Sigmoid colon (tissue), 7 donors: ENCODE results near the gene RAB3IL1. TPM values are rescaled to one million over a fixed set of nuclear protein-coding genes. Genes with fewer than 3 reads are reported as not detected.

Experiments used
- DNase-seq: peaks from one replicate; pipeline ENCODE4 v3.0.0-alpha.2; 2019
- H3K27ac ChIP-seq, 4 donors: fragments of 200-600 bp; sonication (generic); one replicate each; pipeline ENCODE4 v1.5.1; 2016 to 2019; ENCODE audit warnings: mild to moderate bottlenecking in 1 of 4
- H3K27me3 ChIP-seq, 3 donors: fragments of 200-600 bp; sonication (generic); one replicate each; pipeline ENCODE4 v1.5.1; 2019; ENCODE audit warnings: mild to moderate bottlenecking in 1 of 3
- H3K36me3 ChIP-seq, 4 donors: fragments of 200-600 bp; sonication (generic); one replicate each; pipeline ENCODE4 v1.5.1; 2016 to 2019
- H3K4me1 ChIP-seq, 4 donors: fragments of 200-600 bp; sonication (generic); one replicate each; pipeline ENCODE4 v1.5.1; 2017 to 2019
- H3K4me3 ChIP-seq, 4 donors: fragments of 200-600 bp; sonication (generic); one replicate each; pipeline ENCODE4 v1.5.1; 2017 to 2019; ENCODE audit warnings: mild to moderate bottlenecking in 2 of 4, moderate library complexity in 1 of 4
- H3K9me3 ChIP-seq, 4 donors: fragments of 200-600 bp in 3 of 4; sonication (generic) in 3 of 4; one replicate each; pipeline versions ENCODE4 v1.5.1 to v1.6.1; 2013 to 2019
- EP300 ChIP-seq, 4 donors: sonication (generic); formaldehyde crosslinking; IDR thresholded peaks; one replicate each; pipeline ENCODE4 v1.6.1; 2017; ENCODE audit warnings: antibody characterized with exemption in 4 of 4
- POLR2A ChIP-seq, 2 donors: fragments of 450-650 bp; IDR thresholded peaks; one replicate each; pipeline ENCODE4 v1.6.1; 2016; ENCODE audit warnings: antibody characterized with exemption in 2 of 2, mild to moderate bottlenecking in 2 of 2, moderate library complexity in 2 of 2
- POLR2AphosphoS5 ChIP-seq, 4 donors: sonication (generic); formaldehyde crosslinking; IDR thresholded peaks; one replicate each; pipeline ENCODE4 v1.6.1; 2017; ENCODE audit warnings: antibody characterized with exemption in 4 of 4
- WGBS, 2 donors: extraction: QIAGEN DNeasy Blood & Tissue Kit; methylation state at CpG; one replicate each; pipeline ENCODE4 v1.1.7; 2013; 5-methylcytosine and 5-hydroxymethylcytosine counted together
- intact Hi-C: fragments of 100-400 bp; cut with DNase I; formaldehyde crosslinking; loops from one replicate; pipeline ENCODE4 v1.15.1; 2023
- polyA plus RNA-seq, 3 donors: library from polyadenylated mRNA; stranded (reverse); fragments of 200-250 nt; gene quantifications; one replicate each; pipeline ENCODE4 v1.2.3, GENCODE V29; 2013
- total RNA-seq, 4 donors: library from RNA; depleted of rRNA; stranded (reverse); fragments of >200 nt; gene quantifications; one replicate each; pipeline ENCODE4 v1.1.0, GENCODE V29; 2016
- TF ChIP-seq, protein P1 (sequence below), 4 experiments: fragments of 450-650 bp in 3 of 4; fragments of 200-600 bp in 1 of 4; IDR thresholded peaks; one replicate each; pipeline ENCODE4 v1.5.1; 2016 to 2019; ENCODE audit warnings: antibody characterized with exemption in 4 of 4, mild to moderate bottlenecking in 3 of 4, moderate library complexity in 2 of 4
- donor health status: healthy with polysubstance abuse.
- donor health status: Bipolar disorder and iron deficiency.
- donor health status: healthy.

The RAB3IL1 gene
- total and polyA plus RNA-seq, 7 donors, result 5.1 to 23.7 (median 18.0) TPM

DNA sequence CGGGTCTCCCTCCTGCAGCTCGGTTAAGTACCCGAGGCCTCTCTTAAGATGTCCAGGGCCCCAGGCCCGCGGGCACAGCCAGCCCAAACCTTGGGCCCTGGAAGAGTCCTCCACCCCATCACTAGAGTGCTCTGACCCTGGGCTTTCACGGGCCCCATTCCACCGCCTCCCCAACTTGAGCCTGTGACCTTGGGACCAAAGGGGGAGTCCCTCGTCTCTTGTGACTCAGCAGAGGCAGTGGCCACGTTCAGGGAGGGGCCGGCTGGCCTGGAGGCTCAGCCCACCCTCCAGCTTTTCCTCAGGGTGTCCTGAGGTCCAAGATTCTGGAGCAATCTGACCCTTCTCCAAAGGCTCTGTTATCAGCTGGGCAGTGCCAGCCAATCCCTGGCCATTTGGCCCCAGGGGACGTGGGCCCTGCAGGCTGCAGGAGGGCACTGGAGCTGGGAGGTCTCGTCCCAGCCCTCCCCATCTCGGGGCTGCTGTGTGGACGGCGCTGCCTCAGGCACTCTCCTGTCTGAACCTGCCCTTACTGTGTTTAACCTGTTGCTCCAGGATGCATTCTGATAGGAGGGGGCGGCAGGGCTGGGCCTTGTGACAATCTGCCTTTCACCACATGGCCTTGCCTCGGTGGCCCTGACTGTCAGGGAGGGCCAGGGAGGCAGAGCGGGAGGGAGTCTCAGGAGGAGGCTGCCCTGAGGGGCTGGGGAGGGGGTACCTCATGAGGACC is 51.0 kb downstream of the RAB3IL1 start:
- peaks cover 0 to 6% (median 3%) of the 10 kb centered on the region in 4 donors for H3K4me1 ChIP-seq
- no peak for DNase-seq
- intact Hi-C loops, result no loop called here
- TF ChIP-seq POLR2A (IDR thresholded peaks at IDR 0.05) (no peak), POLR2AphosphoS5 (IDR thresholded peaks at IDR 0.05) (no peak)
- TF ChIP-seq, protein P1, sequence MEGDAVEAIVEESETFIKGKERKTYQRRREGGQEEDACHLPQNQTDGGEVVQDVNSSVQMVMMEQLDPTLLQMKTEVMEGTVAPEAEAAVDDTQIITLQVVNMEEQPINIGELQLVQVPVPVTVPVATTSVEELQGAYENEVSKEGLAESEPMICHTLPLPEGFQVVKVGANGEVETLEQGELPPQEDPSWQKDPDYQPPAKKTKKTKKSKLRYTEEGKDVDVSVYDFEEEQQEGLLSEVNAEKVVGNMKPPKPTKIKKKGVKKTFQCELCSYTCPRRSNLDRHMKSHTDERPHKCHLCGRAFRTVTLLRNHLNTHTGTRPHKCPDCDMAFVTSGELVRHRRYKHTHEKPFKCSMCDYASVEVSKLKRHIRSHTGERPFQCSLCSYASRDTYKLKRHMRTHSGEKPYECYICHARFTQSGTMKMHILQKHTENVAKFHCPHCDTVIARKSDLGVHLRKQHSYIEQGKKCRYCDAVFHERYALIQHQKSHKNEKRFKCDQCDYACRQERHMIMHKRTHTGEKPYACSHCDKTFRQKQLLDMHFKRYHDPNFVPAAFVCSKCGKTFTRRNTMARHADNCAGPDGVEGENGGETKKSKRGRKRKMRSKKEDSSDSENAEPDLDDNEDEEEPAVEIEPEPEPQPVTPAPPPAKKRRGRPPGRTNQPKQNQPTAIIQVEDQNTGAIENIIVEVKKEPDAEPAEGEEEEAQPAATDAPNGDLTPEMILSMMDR (IDR thresholded peaks at IDR 0.05), result no peak
- H3K4me3 ChIP-seq, result no peak overlapping the region
- H3K36me3 ChIP-seq, result peaks cover 0 to 48% (median 0%) of the 10 kb centered on the region in 4 donors
- 78 to 81% methylated on average over 18 of the region's 18 CpGs for WGBS, 2 donors
- H3K27ac ChIP-seq, result no peak overlapping the region
- H3K9me3 ChIP-seq, result no peaks in the 10 kb centered on the region
- no peaks in the 10 kb centered on the region for H3K27me3 ChIP-seq

DNA sequence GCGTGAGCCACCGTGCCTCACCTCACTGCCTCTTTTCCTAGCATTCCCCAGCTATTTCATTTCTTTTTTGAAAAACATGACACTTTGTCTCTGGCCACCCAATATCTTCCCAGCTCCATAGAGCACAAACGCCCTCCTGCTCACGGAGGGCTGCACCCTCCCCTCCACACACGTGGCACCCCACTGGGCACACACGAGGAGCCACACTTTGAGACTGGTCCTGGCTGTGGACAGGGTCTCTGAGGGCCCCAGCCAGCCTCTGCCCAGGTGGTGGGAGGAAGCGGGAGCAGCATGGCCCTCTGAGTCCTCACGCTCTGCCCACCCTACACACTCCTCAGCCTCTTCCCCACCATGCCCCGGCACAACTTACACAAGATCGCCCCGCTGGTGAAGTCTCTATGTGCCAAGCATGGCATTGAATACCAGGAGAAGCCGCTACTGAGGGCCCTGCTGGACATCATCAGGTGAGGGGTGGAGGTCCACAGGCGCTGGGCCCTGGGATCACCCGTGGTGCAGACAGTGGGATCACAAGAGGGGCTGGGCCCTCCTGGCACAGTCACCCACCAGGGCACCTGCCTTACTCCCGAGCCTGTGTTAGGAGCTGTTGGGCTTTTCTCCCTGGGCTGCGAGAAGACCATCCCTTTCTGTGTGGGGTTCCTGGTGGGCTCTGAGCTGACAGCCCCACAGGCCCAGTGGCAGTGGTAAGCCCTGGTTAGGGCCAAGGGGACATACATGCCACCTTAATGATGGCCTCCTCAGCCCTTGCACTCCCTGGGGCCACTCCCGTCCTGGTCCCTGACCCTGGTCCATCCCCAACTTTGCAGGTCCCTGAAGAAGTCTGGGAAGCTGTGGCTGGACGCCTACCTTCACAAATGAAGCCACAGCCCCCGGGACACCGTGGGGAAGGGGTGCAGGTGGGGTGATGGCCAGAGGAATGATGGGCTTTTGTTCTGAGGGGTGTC is 52.3 kb downstream of the RAB3IL1 start:
- no peak for DNase-seq
- Histone ChIP-seq H3K36me3 (peaks cover 0 to 52% (median 0%) of the 10 kb centered on the region in 4 donors), H3K27ac (no peak overlapping the region), H3K9me3 (no peaks in the 10 kb centered on the region), H3K4me3 (no peak overlapping the region), H3K4me1 (peaks cover 0 to 5% (median 0%) of the 10 kb centered on the region in 4 donors), H3K27me3 (no peaks in the 10 kb centered on the region)
- TF ChIP-seq POLR2A (IDR thresholded peaks at IDR 0.05) (no peak), EP300 (IDR thresholded peaks at IDR 0.05) (no peak), POLR2AphosphoS5 (IDR thresholded peaks at IDR 0.05) (no peak)
- TF ChIP-seq, protein P1 (IDR thresholded peaks at IDR 0.05), result no peak
- intact Hi-C loops, result no loop called here
- whole genome bisulfite sequencing, 2 donors, result 91 to 94% methylated on average over 20 of the region's 20 CpGs

DNA sequence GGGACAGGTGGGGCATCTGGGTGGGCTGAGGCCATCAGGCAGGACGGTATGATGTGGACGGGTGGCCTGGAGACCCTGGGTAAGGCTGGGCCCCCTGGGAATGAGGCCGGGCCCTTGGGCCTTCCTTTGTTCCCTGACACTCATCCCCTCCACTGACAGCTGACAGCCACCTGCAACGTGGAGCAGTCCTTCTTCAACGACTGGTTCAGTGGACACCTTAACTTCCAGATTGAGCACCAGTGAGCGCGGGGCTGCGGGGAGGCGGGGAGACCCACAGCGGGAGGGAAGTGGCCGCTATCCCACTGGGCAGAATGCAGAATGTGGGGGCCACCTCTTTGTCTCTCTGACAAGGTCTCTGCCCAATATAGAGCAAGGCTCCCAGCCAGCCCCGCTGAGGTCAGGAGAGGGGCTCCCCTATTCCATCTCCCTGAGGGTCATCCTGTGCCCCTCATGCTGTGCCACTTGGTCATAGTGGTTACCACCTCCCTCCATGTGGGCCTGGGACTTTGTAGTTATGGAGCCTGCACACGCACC is 53.8 kb downstream of the RAB3IL1 start:
- 91 to 94% methylated on average over 13 of the region's 13 CpGs for WGBS, 2 donors
- DNase-seq, result no peak
- intact Hi-C loops, result no loop called here
- Histone ChIP-seq H3K27ac (no peak overlapping the region), H3K36me3 (peaks cover 0 to 65% (median 2%) of the 10 kb centered on the region in 4 donors), H3K4me3 (no peak overlapping the region), H3K27me3 (no peaks in the 10 kb centered on the region), H3K4me1 (peaks cover 0 to 8% (median 0%) of the 10 kb centered on the region in 4 donors), H3K9me3 (no peaks in the 10 kb centered on the region)
- no peak for TF ChIP-seq POLR2A (IDR thresholded peaks at IDR 0.05)
- TF ChIP-seq, protein P1 (IDR thresholded peaks at IDR 0.05), result no peak
- no peak for TF ChIP-seq POLR2AphosphoS5 (IDR thresholded peaks at IDR 0.05)
- TF ChIP-seq EP300 (IDR thresholded peaks at IDR 0.05), result no peak

DNA sequence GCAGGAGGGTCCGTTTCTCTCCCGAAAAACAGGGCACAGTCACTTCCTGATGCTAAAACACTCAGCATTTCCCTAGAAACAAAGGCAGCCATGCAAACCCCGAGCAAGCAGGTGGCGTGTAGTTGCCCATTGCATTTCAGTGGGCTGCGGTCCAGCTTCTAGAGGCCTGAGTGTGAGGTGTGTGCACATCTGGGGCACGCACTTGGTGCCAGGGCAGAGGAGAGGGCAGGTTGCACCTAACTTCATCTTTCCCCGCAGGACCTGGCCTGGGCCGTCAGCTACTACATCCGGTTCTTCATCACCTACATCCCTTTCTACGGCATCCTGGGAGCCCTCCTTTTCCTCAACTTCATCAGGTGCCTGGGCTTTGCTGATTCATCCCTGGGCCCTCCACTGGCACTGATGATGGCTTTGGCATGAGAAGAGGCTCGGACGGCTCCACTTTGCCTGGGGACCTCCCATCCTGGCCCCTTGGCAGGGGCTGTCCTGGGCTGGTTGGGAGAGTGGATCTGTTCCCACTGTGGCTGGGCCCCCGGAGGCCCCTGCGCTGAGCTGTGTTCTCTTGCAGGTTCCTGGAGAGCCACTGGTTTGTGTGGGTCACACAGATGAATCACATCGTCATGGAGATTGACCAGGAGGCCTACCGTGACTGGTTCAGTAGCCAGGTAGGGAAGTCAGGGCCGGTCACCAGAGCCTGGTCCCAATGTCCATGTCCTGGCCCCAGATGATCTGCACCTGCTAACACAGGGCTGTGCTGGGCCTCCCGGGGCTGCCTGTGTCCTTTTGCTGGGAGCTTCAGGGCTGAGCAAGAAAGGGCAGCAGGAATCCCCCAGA is 54.4 kb downstream of the RAB3IL1 start:
- WGBS, 2 donors, result 89 to 91% methylated on average over 18 of the region's 18 CpGs
- Histone ChIP-seq H3K4me3 (no peak overlapping the region), H3K4me1 (peaks cover 0 to 8% (median 0%) of the 10 kb centered on the region in 4 donors), H3K36me3 (peaks cover 0 to 70% (median 2%) of the 10 kb centered on the region in 4 donors), H3K27me3 (no peaks in the 10 kb centered on the region), H3K27ac (no peak overlapping the region), H3K9me3 (no peaks in the 10 kb centered on the region)
- TF ChIP-seq POLR2A (IDR thresholded peaks at IDR 0.05) (no peak), POLR2AphosphoS5 (IDR thresholded peaks at IDR 0.05) (no peak), EP300 (IDR thresholded peaks at IDR 0.05) (no peak)
- TF ChIP-seq, protein P1 (IDR thresholded peaks at IDR 0.05), result no peak
- intact Hi-C loops, result no loop called here
- DNase-seq, result no peak
